Esophagus squamous epithelium (tissue), 5 donors: ENCODE measurements around the gene RFX2. TPM values are rescaled to one million over a fixed set of nuclear protein-coding genes. Genes with fewer than 3 reads are reported as not detected.

Source experiments
- DNase-seq: peaks from one replicate; lab custom pipeline; 2025; lab: John Stamatoyannopoulos, UW
- H3K27ac ChIP-seq, 4 donors: fragments of 200-600 bp; sonication (generic); one replicate each; pipeline ENCODE4 v1.5.1; 2016 to 2019; ENCODE audit warnings: mild to moderate bottlenecking in 1 of 4
- H3K27me3 ChIP-seq, 4 donors: fragments of 200-600 bp; sonication (generic); 1 replicate in 3 of 4; 2 replicates in 1 of 4; pipeline versions ENCODE4 v1.5.1 to v1.6.0; 2017 to 2021; ENCODE audit warnings: antibody characterized with exemption in 1 of 4
- H3K36me3 ChIP-seq, 3 donors: fragments of 200-600 bp; sonication (generic); one replicate each; pipeline ENCODE4 v1.5.1; 2016 to 2019
- H3K4me1 ChIP-seq, 3 donors: fragments of 200-600 bp; sonication (generic); one replicate each; pipeline ENCODE4 v1.5.1; 2017 to 2019
- H3K4me3 ChIP-seq, 4 donors: fragments of 200-600 bp; sonication (generic); 1 replicate in 3 of 4; 2 replicates in 1 of 4; pipeline ENCODE4 v1.5.1; 2016 to 2019; ENCODE audit warnings: mild to moderate bottlenecking in 2 of 4, moderate library complexity in 1 of 4
- H3K9me3 ChIP-seq, 3 donors: fragments of 200-600 bp; sonication (generic); one replicate each; pipeline ENCODE4 v1.5.1; 2016 to 2019
- POLR2A ChIP-seq, 4 donors: fragments of 450-650 bp; IDR thresholded peaks; one replicate each; pipeline ENCODE4 v1.6.1; 2017; ENCODE audit warnings: antibody characterized with exemption in 4 of 4, mild to moderate bottlenecking in 4 of 4, moderate library complexity in 3 of 4
- WGBS, 2 donors: methylation state at CpG; one replicate each; pipeline ENCODE4 v1.1.5; 2018; 5-methylcytosine and 5-hydroxymethylcytosine counted together
- intact Hi-C: fragments of 100-400 bp; cut with DNase I; formaldehyde crosslinking; loops from one replicate; pipeline ENCODE4 v1.15.0; 2022
- total RNA-seq, 4 donors: library from RNA; depleted of rRNA; stranded (reverse); fragments of >200 nt; gene quantifications; one replicate each; pipeline ENCODE4 v1.1.0, GENCODE V29; 2016
- TF ChIP-seq, protein P1 (sequence below), 6 experiments: fragments of 450-650 bp in 4 of 6; fragments of 200-600 bp in 2 of 6; sonication (generic) in 2 of 6; IDR thresholded peaks; one replicate each; pipeline ENCODE4 v1.5.1; 2016 to 2019; ENCODE audit warnings: antibody characterized with exemption in 6 of 6, mild to moderate bottlenecking in 4 of 6, moderate library complexity in 4 of 6
- donor health status: DM: yes; HTN: yes; CAD: no.

RFX2 gene
- total RNA-seq, 4 donors from 2014 or later, result 5.2 to 21.4 (median 7.7) TPM

DNA sequence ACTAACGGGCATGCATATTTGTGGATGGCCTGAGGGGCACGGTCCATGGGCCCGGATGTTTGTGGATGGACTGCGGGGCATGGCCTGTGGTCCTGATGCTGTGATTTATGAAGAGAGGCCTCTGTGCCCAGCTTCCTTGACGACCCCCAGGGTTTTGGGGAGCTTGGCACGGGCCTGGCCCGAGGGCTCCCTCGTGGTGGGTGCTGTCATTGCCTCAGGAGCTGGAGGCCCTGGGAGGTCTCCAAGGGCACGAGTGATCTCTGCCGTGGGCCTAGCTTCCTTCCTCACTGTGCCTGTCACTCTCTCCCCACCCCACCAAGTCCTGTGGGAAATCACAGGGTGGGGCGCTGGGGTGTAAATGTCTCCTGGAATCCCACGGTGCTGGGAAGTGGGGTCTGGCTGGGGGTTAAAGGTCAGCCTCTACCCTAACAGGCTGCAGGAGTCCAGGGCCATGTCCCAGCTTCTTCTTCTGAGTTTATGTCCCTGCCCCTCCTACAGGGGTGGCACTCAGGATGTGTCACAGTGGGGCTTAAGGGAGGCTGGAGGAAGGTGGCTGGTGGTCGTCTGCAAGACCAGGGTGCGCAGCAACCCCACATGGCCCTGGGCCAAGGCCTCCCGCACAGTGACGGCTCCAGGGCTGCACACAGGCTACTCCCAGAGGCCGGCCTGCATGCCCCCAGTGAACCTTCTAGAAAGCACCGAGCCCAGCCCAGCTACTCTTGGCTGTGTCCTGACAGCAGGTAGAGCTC is 104.8 kb downstream of the RFX2 start:
- Histone ChIP-seq H3K4me1 (no peaks in the 10 kb centered on the region), H3K27me3 (no peaks in the 10 kb centered on the region), H3K36me3 (peaks cover 0 to 90% (median 8%) of the 10 kb centered on the region in 3 donors), H3K27ac (no peak overlapping the region), H3K9me3 (no peaks in the 10 kb centered on the region), H3K4me3 (no peak overlapping the region)
- no peak for TF ChIP-seq POLR2A (IDR thresholded peaks at IDR 0.05)
- TF ChIP-seq, protein P1, sequence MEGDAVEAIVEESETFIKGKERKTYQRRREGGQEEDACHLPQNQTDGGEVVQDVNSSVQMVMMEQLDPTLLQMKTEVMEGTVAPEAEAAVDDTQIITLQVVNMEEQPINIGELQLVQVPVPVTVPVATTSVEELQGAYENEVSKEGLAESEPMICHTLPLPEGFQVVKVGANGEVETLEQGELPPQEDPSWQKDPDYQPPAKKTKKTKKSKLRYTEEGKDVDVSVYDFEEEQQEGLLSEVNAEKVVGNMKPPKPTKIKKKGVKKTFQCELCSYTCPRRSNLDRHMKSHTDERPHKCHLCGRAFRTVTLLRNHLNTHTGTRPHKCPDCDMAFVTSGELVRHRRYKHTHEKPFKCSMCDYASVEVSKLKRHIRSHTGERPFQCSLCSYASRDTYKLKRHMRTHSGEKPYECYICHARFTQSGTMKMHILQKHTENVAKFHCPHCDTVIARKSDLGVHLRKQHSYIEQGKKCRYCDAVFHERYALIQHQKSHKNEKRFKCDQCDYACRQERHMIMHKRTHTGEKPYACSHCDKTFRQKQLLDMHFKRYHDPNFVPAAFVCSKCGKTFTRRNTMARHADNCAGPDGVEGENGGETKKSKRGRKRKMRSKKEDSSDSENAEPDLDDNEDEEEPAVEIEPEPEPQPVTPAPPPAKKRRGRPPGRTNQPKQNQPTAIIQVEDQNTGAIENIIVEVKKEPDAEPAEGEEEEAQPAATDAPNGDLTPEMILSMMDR (IDR thresholded peaks at IDR 0.05), result no peak
- no peak for DNase-seq
- intact Hi-C loops, result no loop called here
- 83 to 92% methylated on average over 5 to 11 of the region's 18 CpGs for WGBS, 2 donors

DNA sequence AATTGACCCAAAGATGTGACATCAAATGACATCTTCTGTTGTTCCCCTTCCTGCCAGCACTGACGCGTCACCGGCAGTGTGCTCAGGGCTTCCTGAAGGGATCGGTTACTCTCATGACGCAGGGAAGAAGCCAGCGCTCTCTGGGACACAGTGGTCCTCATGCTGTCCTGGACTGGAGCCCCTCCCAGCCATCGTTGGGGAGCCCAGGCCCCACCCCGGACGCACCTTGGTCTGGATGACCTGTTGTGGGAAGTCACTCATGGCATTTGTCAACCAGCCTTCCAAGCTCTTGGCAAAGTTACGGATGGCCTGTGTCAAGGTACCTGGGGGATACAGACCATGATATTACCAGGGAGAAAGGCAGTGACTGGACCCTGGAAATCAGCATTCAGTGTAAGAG is 106.3 kb downstream of the RFX2 start:
- Histone ChIP-seq H3K27ac (no peak overlapping the region), H3K27me3 (no peaks in the 10 kb centered on the region), H3K4me3 (no peak overlapping the region), H3K9me3 (no peaks in the 10 kb centered on the region), H3K36me3 (peaks cover 0 to 90% (median 8%) of the 10 kb centered on the region in 3 donors), H3K4me1 (no peaks in the 10 kb centered on the region)
- whole genome bisulfite sequencing, 2 donors, result 80 to 90% methylated on average over 6 of the region's 10 CpGs
- no peak for TF ChIP-seq POLR2A (IDR thresholded peaks at IDR 0.05)
- TF ChIP-seq, protein P1 (IDR thresholded peaks at IDR 0.05), result no peak
- no peak for DNase-seq
- intact Hi-C loops, result no loop called here

DNA sequence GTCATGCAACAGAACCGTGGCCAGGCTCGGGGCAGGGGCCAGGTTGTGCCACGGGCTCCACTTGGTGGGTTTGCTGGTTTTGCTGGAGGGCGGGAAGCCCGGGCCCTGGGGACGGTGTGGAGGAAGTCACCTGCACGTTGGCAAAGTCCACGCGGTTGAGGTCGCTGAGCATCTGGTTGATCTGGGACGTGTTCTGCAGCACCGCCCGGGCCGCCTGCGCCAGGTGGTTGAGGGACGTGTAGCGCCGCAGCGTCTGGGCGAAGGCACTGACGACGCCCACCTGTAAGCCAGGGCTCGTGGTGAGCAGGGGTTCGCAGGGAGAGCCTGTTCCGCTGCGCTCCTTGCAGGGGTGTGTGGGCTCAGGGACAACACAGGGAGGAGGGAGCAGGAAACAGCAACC is 107.7 kb downstream of the RFX2 start:
- no peaks in the 10 kb centered on the region for H3K9me3 ChIP-seq
- WGBS, 2 donors, result 81 to 91% methylated on average over 4 to 10 of the region's 26 CpGs
- peaks cover 0 to 90% (median 8%) of the 10 kb centered on the region in 3 donors for H3K36me3 ChIP-seq
- no peak for DNase-seq
- TF ChIP-seq POLR2A (IDR thresholded peaks at IDR 0.05), result no peak
- TF ChIP-seq, protein P1 (IDR thresholded peaks at IDR 0.05), result no peak
- intact Hi-C loops, result no loop called here
- no peak overlapping the region for H3K27ac ChIP-seq
- no peaks in the 10 kb centered on the region for H3K27me3 ChIP-seq
- no peaks in the 10 kb centered on the region for H3K4me1 ChIP-seq
- no peak overlapping the region for H3K4me3 ChIP-seq

DNA sequence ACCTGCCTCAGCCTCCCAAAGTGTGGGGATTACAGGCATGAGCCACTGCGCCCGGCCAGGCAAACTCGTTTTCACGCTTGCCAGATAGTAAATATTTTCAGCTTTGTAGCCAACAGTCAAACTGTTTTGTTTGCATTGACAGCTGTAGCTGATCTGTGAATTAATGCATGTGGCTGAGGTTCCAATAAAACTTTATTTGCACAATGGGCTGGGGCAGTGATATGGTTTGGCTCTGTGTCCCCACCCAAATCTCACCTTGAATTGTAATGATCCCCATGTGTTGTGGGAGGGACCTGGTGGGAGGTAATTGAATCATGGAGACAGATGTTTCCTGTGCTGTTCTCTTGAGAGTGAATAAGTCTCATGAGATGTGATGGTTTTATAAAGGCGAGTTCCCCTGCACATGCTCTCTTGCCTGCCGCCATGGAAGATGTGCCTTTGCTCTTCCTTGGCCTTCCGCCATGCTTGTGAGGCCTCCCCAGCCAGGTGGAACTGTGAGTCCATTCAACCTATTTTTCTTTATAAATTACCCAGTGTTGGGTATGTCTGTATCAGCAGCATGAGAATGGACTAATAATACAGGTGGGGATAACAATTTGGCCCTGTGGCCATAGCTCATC is 110.0 kb downstream of the RFX2 start:
- WGBS, 2 donors, result 90 to 92% methylated on average over 7 of the region's 7 CpGs
- Histone ChIP-seq H3K4me3 (no peak overlapping the region), H3K36me3 (peaks cover 0 to 90% (median 8%) of the 10 kb centered on the region in 3 donors)

More for the DNA sequence above, 110.0 kb downstream of the RFX2 start:
- H3K27ac ChIP-seq, result no peak overlapping the region
- no peak for DNase-seq
- H3K9me3 ChIP-seq, result no peaks in the 10 kb centered on the region
- intact Hi-C loops, result no loop called here
- no peaks in the 10 kb centered on the region for H3K27me3 ChIP-seq
- no peaks in the 10 kb centered on the region for H3K4me1 ChIP-seq
- TF ChIP-seq, protein P1 (IDR thresholded peaks at IDR 0.05), result no peak
- TF ChIP-seq POLR2A (IDR thresholded peaks at IDR 0.05), result no peak
